Putamen (tissue), 1 donor: ENCODE results near the gene FAM81B.
A peak's percentile ranks its signal among the peaks of the same experiment; 100 is the strongest.

Experiments used
- DNase-seq: peaks from one replicate; pipeline ENCODE4 v3.0.0-alpha.2; 2016; ENCODE audit warnings: low spot score

The FAM81B gene

GRCh38 chr5:95471942-95472341, 80.8 kb downstream of the FAM81B start:
- peak; percentile 3 for DNase-seq

- DNase-seq = no peak
These were observed 93.3 kb downstream of the FAM81B start for GRCh38 chr5:95484421-95484820.

GRCh38 chr5:95486191-95486590, 95.0 kb downstream of the FAM81B start:
- no peak for DNase-seq

GRCh38 chr5:95487880-95488279, 96.7 kb downstream of the FAM81B start:
- no peak for DNase-seq
